ENCODE data around the gene PDE11A. TPM values are rescaled to one million over a fixed set of nuclear protein-coding genes. Genes with fewer than 3 reads are reported as not detected.
"Not testable (repeated sequence)": the region's sequence is repeated elsewhere in the genome, so short reads cannot be mapped to it uniquely, and the experiment has no call there.

Gene PDE11A
- total and polyA plus RNA-seq, 2 experiments from 2014 or later, result 0.34 to 0.86 TPM

DNA sequence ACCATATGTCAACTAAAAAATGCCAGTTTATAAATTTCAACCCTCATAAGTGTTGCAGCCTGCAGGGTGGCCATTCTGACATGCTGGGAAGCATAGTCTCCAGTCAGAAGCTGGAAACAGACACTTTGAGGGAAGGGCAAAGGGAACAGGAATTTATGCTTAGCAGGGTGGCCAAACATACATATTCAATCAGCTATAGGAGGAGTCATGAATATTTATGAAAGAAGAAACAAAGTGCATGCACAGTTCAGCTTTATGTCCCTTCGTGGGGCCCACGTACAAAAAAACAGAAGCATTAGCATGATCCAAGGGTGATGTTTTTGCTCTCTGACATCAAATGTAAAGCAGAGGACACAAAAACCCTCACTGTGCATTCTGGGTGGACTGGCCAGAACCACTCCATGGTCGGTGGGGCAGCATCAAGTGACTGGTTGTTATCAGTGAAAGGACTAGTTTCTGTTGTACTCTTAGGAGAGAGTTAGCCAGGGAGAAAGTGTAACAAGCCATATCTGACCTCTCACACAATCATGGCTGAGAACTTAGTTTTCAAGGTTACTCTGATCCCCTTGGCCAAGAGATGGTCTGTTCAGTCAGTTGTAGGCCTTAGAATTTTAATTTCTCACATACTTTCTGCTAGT is 9.9 kb upstream of the PDE11A start:
- H3K27ac ChIP-seq, result no peak overlapping the region

DNA sequence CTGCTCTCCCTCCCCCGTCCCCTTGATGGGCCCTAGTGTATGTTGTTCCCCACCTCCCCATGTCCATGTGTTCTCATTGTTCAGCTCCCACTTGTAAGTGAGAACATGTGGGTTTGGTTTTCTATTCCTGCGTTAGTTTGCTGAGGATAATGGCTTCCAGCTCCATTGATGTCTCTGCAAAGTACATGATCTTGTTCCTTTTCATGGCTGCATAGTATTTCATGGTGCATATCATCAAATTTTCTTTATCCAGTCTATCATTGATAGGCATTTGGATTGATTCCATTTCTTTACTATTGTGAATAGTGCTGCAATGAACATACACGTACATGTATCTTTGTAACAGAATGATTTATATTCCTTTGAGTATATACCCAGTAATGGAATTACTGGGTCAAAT is 6.7 kb upstream of the PDE11A start:
- H3K9ac ChIP-seq; H2AFZ ChIP-seq; H3K4me2 ChIP-seq (ENCODE audit: unreplicated experiment); DNase-seq; H3F3A ChIP-seq (ENCODE audit: insufficient read depth); H3K27ac ChIP-seq; in situ Hi-C loops (cut with MboI); H3K79me2 ChIP-seq (ENCODE audit: insufficient read depth); H3K4me3 ChIP-seq; H3K9me2 ChIP-seq (ENCODE audit: insufficient read depth); H3K9me3 ChIP-seq (ENCODE audit: low read depth); H4K20me1 ChIP-seq (ENCODE audit: insufficient read depth); H3K36me3 ChIP-seq (ENCODE audit: low read depth); H3K27me3 ChIP-seq (replicated peaks; ENCODE audit: insufficient read depth); H3K4me1 ChIP-seq (ENCODE audit: insufficient read depth): not testable (repeated sequence)
- WGBS, 2 experiments (ENCODE audit: low coverage in 1 of 2, low lambda C conversion rate in 2 of 2, missing lambda C conversion rate in 2 of 2), result 42 to 55% methylated on average over 3 of the region's 3 CpGs

More for the DNA sequence above, 9.9 kb upstream of the PDE11A start:
- H3F3A ChIP-seq (ENCODE audit: insufficient read depth), result no peaks in the 10 kb centered on the region
- H3K36me3 ChIP-seq (ENCODE audit: low read depth), result no peaks in the 10 kb centered on the region
- DNase-seq, result no peak
- H3K9me3 ChIP-seq (ENCODE audit: low read depth), result no peaks in the 10 kb centered on the region
- H3K4me3 ChIP-seq, result no peak overlapping the region
- no peaks in the 10 kb centered on the region for H3K9me2 ChIP-seq (ENCODE audit: insufficient read depth)
- no peak overlapping the region for H2AFZ ChIP-seq
- in situ Hi-C loops (cut with MboI), result no loop called here
- no peak overlapping the region for H3K4me2 ChIP-seq (ENCODE audit: unreplicated experiment)
- no peak overlapping the region for H3K9ac ChIP-seq
- no peaks in the 10 kb centered on the region for H3K4me1 ChIP-seq (ENCODE audit: insufficient read depth)
- H3K79me2 ChIP-seq (ENCODE audit: insufficient read depth), result no peaks in the 10 kb centered on the region
- no peak for TF ChIP-seq EZH2 (IDR thresholded peaks at IDR 0.05; ENCODE audit: insufficient read depth, poor library complexity, severe bottlenecking)
- no peak for TF ChIP-seq EZH2phosphoT487 (IDR thresholded peaks at IDR 0.05; ENCODE audit: insufficient read depth, low read depth)
- H4K20me1 ChIP-seq (ENCODE audit: insufficient read depth), result no peaks in the 10 kb centered on the region
- H3K27me3 ChIP-seq (replicated peaks; ENCODE audit: insufficient read depth), result no peaks in the 10 kb centered on the region
- 47 to 51% methylated on average over 3 of the region's 3 CpGs for WGBS, 2 experiments (ENCODE audit: low coverage in 1 of 2, low lambda C conversion rate in 2 of 2, missing lambda C conversion rate in 2 of 2)

GRCh38 chr2:178076130-178076529 is 3.6 kb upstream of the PDE11A start:
- Histone ChIP-seq H4K20me1 (ENCODE audit: insufficient read depth) (no peaks in the 10 kb centered on the region), H3K4me2 (ENCODE audit: unreplicated experiment) (no peak overlapping the region), H3F3A (ENCODE audit: insufficient read depth) (no peaks in the 10 kb centered on the region), H3K4me3 (no peak overlapping the region), H3K9me3 (ENCODE audit: low read depth) (no peaks in the 10 kb centered on the region), H3K4me1 (ENCODE audit: insufficient read depth) (peaks cover 21% of the 10 kb centered on the region), H3K79me2 (ENCODE audit: insufficient read depth) (no peaks in the 10 kb centered on the region), H3K9ac (no peak overlapping the region), H3K27ac (no peak overlapping the region), H3K9me2 (ENCODE audit: insufficient read depth) (no peaks in the 10 kb centered on the region), H3K36me3 (ENCODE audit: low read depth) (no peaks in the 10 kb centered on the region), H3K27me3 (replicated peaks; ENCODE audit: insufficient read depth) (no peaks in the 10 kb centered on the region), H2AFZ (no peak overlapping the region)
- no peak for DNase-seq
- TF ChIP-seq EZH2 (IDR thresholded peaks at IDR 0.05; ENCODE audit: insufficient read depth, poor library complexity, severe bottlenecking) (no peak), EZH2phosphoT487 (IDR thresholded peaks at IDR 0.05; ENCODE audit: insufficient read depth, low read depth) (no peak)
- in situ Hi-C loops (cut with MboI), result no loop called here

- peak overlapping the region; percentile 27 for H2AFZ ChIP-seq
- 100% methylated on average over 1 of the region's 1 CpG for WGBS, 2 experiments (ENCODE audit: low coverage in 1 of 2, low lambda C conversion rate in 2 of 2, missing lambda C conversion rate in 2 of 2)
- H4K20me1 ChIP-seq (ENCODE audit: insufficient read depth), result no peaks in the 10 kb centered on the region
- no peaks in the 10 kb centered on the region for H3K27me3 ChIP-seq (replicated peaks; ENCODE audit: insufficient read depth)
- no peaks in the 10 kb centered on the region for H3K9me2 ChIP-seq (ENCODE audit: insufficient read depth)
- TF ChIP-seq EZH2phosphoT487 (IDR thresholded peaks at IDR 0.05; ENCODE audit: insufficient read depth, low read depth) (no peak), EZH2 (IDR thresholded peaks at IDR 0.05; ENCODE audit: insufficient read depth, poor library complexity, severe bottlenecking) (no peak)
- no peaks in the 10 kb centered on the region for H3K79me2 ChIP-seq (ENCODE audit: insufficient read depth)
- H3F3A ChIP-seq (ENCODE audit: insufficient read depth), result no peaks in the 10 kb centered on the region
- H3K27ac ChIP-seq, result no peak overlapping the region
- H3K9me3 ChIP-seq (ENCODE audit: low read depth), result no peaks in the 10 kb centered on the region
- no peak overlapping the region for H3K4me2 ChIP-seq (ENCODE audit: unreplicated experiment)
- in situ Hi-C loops (cut with MboI), result no loop called here
- H3K36me3 ChIP-seq (ENCODE audit: low read depth), result no peaks in the 10 kb centered on the region
- no peak overlapping the region for H3K9ac ChIP-seq
- peaks cover 21% of the 10 kb centered on the region for H3K4me1 ChIP-seq (ENCODE audit: insufficient read depth)
- H3K4me3 ChIP-seq, result no peak overlapping the region
- DNase-seq, result no peak
Measured at GRCh38 chr2:178075006-178075326, 2.4 kb upstream of the PDE11A start.

All from GM23248 (cell line).